GM19025 (cell line): Measurements from ENCODE around the gene BAZ1B.
A peak's percentile ranks its signal among the peaks of the same experiment; 100 is the strongest.

Experiments
- ATAC-seq: cut with Tn5 transposase; IDR thresholded peaks from one replicate; pipeline ENCODE4 v1.9.1; 2021; ENCODE audit warnings: mild to moderate bottlenecking, low read depth, moderate library complexity; ENCODE audit not compliant: unreplicated experiment

Gene BAZ1B

GRCh38 chr7:73451780-73452398 lies 70.2 kb downstream of the BAZ1B start:
- ATAC-seq = no peak

GRCh38 chr7:73449422-73449821 lies 72.7 kb downstream of the BAZ1B start:
- no peak for ATAC-seq

DNA sequence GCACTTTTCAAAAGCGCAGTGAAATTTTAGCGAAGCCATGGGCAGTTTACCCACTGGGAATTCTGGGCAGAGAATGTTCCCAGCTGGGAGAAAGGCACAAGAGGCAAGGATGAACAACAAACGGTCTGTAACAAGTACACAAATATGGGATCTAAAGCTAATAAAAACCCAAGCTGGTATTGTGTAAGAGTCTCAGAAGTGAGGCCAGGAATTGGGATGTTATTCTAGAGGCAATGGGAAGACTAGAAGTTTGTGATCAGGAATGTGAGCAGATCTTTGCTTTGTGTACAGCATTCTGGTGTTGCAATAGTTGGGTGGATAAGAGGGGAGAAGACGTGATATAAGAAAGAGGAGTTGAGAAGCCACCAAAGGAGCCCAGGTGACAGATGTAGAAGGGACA lies 73.5 kb downstream of the BAZ1B start:
- no peak for ATAC-seq

DNA sequence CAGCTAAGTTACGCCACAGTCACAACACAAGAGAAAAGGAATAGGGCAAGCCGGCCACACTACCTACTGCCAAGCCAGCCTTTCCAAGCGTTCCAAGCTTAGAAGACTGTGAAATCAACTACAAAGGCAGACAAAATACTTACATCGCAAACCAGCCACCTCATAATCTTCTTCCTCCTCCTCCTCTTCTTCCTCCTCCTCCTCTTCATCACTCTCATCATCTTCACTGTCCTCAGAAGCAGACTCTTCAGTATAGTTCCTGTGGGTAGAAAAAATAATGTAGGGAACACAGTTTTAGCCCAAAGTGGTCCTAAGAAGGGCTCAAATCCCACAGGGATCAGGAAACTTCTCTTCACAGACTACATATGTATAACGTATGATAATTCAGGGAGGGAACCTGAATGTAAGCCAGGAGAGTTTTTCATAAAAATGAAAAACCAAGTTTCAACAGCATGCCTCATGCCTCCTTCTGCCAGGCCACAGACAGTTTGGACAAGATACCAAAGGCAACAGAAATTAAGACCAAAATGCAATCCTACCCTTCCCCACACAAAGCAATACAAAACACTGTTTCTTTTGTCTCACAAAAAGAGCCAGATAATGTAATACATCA lies 74.9 kb downstream of the BAZ1B start:
- ATAC-seq = no peak

GRCh38 chr7:73446682-73447081 lies 75.4 kb downstream of the BAZ1B start:
- no peak for ATAC-seq

DNA sequence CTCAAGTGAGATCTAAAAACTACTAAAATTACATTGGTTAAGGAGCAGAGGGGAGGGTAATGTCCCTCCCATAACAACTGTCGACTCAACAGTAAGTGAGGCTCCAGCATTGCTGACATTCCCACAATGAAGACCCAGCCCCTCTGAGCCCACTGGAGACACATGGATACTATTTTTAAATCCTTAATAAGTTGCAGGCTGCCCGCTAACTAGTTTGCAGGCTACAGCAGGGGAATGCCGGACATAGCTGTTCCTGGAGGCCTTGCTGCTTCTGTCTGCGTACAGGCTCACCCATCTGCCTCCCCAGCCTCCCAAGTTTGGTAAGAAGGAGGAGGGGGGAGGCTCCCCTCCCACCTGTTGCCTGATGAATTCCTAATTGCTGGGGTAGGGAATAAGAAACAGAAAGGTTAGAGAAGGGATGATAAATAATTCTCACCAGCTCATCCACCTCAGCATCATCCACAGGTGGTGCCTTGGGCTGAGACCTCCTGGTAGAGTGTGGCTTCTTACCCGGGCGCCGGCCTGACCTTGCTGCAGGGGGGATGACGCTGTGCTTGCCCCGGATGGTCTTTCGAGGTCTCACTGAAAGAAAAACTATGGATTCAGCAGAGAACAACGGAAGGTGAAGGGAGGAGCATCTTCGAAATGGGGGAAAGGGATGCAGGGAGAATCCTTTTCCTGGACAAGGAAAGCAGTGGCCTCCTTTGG lies 78.4 kb downstream of the BAZ1B start:
- no peak for ATAC-seq

GRCh38 chr7:73442903-73443500 lies 79.1 kb downstream of the BAZ1B start:
- no peak for ATAC-seq

DNA sequence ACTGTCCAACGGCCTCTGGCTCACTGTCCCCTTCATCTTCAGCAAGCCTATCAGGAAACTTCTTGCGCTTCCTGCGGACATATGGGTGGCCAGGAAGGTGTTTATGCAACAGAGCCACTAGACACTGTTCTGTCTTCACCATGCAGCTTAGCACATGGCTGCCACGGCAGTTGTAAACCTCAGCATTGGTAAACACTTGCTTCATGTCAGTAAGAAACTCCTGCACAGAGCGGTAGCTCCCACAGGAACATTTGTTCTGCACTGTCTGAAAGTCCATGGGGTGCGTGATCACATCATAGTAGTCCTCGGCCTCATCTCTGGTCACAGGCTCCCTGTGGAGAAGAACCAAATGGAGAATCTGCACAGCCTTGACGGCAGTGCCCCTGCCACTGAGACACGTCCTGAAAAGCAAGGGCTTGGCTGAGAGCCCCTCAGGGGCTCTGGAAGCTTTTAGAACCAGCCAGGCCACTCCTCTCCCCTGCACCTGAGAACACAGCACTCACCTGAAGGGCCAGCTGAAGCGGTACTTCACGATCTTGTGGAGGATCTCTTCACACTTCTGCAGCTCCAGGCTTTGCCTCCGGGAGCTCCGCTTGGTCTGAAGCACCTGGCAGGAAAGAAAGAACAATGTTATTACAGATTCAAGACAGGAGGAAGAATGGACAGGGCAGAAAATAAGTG lies 79.7 kb downstream of the BAZ1B start:
- ATAC-seq = no peak

DNA sequence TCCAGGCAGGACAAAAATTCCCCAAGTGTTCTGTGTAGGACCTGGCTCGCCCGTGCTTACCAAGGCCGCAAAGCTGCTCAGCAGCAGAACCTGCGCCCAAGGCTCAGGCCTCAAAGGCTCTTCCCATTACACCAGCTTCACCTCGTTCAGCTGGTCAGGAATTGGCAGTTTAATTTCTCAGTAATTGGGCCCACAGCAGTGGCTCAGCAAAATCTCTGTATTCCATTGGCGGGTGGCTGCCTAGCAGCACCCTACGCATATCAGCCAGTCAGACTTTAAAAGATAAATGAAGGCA lies 82.7 kb downstream of the BAZ1B start:
- ATAC-seq = no peak

DNA sequence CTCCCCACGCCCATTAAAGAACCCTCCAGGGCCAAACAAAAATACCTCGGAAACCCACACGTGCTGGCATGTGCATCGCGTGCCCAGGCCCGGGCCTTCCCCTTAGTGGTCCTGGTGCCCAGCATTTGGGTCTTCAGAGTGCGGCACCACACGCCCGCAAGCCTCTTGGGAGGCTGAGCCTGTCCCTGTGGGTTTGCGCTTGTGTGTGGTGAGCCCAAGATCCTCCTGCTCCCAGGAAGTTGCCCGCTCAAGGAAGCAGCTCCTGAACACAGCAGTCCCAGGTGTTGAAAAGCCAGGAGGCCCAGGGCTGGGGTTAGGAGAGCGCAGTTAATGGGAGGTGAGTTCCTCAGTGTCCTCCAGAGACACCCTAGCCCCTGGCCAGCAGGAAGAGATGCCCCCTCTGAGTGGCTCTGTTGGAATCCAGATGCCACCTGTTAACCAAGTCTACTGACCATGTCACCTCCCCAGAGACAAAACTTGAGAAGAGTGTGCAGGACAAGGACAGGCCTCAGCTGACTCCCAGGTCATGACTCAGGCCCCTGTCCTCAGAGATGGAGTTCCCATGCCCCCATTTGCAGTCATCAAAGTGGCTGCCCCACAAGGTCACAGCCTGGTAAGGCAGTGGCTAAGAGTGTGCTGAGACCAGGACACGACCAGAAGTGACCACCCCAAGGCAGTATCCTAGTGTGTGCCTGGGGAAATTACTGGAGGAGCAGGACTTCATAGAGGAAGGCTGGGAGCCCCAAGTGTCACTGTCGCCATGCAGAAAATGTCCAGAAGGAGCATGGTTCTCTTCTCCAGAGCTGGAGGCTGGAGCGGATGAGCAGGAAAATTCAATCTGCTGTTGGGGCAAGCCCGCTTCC lies 83.3 kb downstream of the BAZ1B start:
- no peak for ATAC-seq

DNA sequence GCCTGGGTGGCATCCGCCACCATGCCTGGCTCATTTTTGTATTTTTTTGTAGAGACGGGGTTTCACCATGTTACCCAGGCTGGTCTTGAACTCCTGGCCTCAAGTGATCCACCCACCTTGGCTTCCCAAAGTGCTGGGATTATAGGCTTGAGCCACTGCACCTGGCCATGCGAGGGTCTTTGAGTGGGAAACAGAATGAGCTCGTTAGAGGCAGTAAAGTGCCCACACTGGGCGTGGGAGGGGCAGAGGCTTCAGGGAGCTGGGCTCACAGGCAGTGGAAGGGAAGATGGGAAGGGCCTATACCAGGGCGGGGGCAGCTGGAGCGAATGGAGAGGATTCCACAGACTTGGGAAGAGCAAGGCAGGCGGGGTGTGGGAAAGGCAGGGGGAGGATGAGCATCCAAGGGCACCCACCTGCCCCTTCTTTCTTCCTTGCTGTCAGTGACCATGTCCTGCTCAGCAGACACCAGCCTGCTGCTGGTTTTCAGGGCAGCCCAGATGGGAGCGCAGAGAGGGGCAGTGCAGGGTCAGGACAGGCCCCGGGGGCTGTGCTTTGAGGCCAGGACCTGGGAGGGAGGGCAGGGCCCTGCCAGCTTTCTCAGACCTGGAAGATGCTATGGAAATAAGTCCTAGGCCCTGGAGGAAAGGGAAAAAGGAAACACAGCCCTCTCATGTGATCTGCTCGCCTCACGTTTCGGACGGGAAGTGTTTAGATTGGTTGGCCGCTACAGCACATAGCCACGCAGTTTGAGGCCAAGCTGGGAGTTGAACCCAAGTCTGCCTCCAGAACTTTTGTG lies 84.3 kb downstream of the BAZ1B start:
- no peak for ATAC-seq

GRCh38 chr7:73437091-73437490 lies 85.0 kb downstream of the BAZ1B start:
- ATAC-seq = no peak

GRCh38 chr7:73436031-73436929 lies 85.8 kb downstream of the BAZ1B start:
- no peak for ATAC-seq

DNA sequence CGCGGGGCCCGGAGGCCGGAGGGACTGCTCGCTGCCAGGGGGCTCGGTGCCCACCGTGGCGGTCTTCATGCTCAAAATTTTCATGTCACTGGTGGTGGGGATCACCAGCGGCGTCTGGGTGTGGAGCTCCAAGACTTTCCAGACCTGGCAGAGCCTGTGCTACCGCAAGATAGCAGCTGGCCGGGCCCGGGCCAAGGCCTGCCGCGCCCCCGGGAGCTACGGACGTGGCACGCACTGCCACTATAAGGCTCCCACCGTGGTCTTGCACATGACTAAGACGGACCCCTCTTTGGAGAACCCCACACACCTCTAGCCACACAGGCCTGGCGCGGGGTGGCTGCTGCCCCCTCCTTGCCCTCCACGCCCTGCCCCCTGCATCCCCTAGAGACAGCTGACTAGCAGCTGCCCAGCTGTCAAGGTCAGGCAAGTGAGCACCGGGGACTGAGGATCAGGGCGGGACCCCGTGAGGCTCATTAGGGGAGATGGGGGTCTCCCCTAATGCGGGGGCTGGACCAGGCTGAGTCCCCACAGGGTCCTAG lies 86.6 kb downstream of the BAZ1B start:
- no peak for ATAC-seq

DNA sequence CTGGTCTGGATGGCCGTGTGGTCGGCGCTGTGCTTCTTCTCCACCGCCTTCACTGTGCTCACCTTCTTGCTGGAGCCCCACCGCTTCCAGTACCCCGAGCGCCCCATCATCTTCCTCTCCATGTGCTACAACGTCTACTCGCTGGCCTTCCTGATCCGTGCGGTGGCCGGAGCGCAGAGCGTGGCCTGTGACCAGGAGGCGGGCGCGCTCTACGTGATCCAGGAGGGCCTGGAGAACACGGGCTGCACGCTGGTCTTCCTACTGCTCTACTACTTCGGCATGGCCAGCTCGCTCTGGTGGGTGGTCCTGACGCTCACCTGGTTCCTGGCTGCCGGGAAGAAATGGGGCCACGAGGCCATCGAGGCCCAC lies 87.4 kb downstream of the BAZ1B start:
- no peak for ATAC-seq

GRCh38 chr7:73433924-73434700 lies 88.0 kb downstream of the BAZ1B start:
- peak; percentile 22 for ATAC-seq

GRCh38 chr7:73432676-73433075 lies 89.4 kb downstream of the BAZ1B start:
- no peak for ATAC-seq
